HepG2 (cell line): ENCODE data around the gene VWA7. TPM values are rescaled to one million over a fixed set of nuclear protein-coding genes. Genes with fewer than 3 reads are reported as not detected.

Experiments
- ATAC-seq: fragments of 200-7000 bp; cut with Tn5 transposase; 3 replicates; pipeline ENCODE4 v1.9.1; 2020; ENCODE audit warnings: mild to moderate bottlenecking, moderate library complexity
- BruUV-seq: library from RNA; stranded (reverse); fragments of 400-500 nt; replicated peaks from 2 replicates; lab custom pipeline; 2021; lab: Mats Ljungman, UMichigan
- CTCF ChIA-PET: fragments of 300-600 bp; formaldehyde crosslinking; extraction: SDS; loops from one replicate; lab custom pipeline; 2021; ENCODE audit warnings: low total read pairs, inconsistent platforms, low intra/inter-chr PET ratio; lab: Yijun Ruan, JAX
- POLR2A ChIA-PET: fragments of 350-600 bp; sonication (Branson Sonifier 250); formaldehyde crosslinking; loops from one replicate; lab custom pipeline; 2020; ENCODE audit warnings: antibody characterized with exemption, inconsistent platforms; lab: Yijun Ruan, JAX
- DNase-seq: peaks from one replicate; pipeline ENCODE4 v3.0.0-alpha.2; 2015; ENCODE audit warnings: low spot score
- FAIRE-seq: peaks from 3 replicates; lab custom pipeline; 2011; peaks lifted over from hg19 to GRCh38; lab: Jason Lieb, UNC
- H2AFZ ChIP-seq: one replicate; pipeline ENCODE4 v1.6.1; 2011; ENCODE audit warnings: low read length, inconsistent platforms
- H3K27ac ChIP-seq: fragments of 300-600 bp; 3 replicates; pipeline ENCODE4 v1.8.0; 2011; ENCODE audit warnings: mixed run types, mild to moderate bottlenecking, mixed read lengths, low read length, inconsistent platforms; ENCODE audit not compliant: insufficient read depth; ENCODE audit errors: extremely low read length
- H3K27me3 ChIP-seq, 2 experiments: fragments of 200-600 bp in 1 of 2; 2 replicates in 1 of 2; 3 replicates in 1 of 2; pipeline versions ENCODE4 v1.6.0 to v1.8.0; 2011; ENCODE audit warnings: low read length in 2 of 2, mild to moderate bottlenecking in 2 of 2, moderate library complexity in 2 of 2, inconsistent platforms in 1 of 2; ENCODE audit not compliant: insufficient read depth in 2 of 2, control insufficient read depth in 1 of 2
- H3K36me3 ChIP-seq, 2 experiments: fragments of 200-600 bp in 1 of 2; replicated peaks in 1 of 2; 2 replicates in 1 of 2; 3 replicates in 1 of 2; pipeline versions ENCODE4 v1.5.1 to v1.8.0; 2011; ENCODE audit warnings: low read length in 2 of 2, inconsistent platforms in 1 of 2; ENCODE audit not compliant: insufficient read depth in 2 of 2, control insufficient read depth in 1 of 2
- H3K4me1 ChIP-seq: 2 replicates; pipeline ENCODE4 v1.5.1; 2012; ENCODE audit warnings: low read length, inconsistent platforms; ENCODE audit not compliant: insufficient read depth
- H3K4me2 ChIP-seq: 2 replicates; pipeline ENCODE4 v1.6.0; 2011; ENCODE audit warnings: low read depth, low read length, inconsistent platforms
- H3K4me3 ChIP-seq, 3 experiments: fragments of 200-600 bp in 1 of 3; sonication (generic), shearing (Covaris generic) in 1 of 3; replicated peaks in 1 of 3; 2 replicates each; pipeline ENCODE4 v1.5.1; 2011 to 2016; ENCODE audit warnings: low read length in 3 of 3, inconsistent platforms in 2 of 3, low read depth in 2 of 3, mild to moderate bottlenecking in 2 of 3, control low read depth in 1 of 3, mixed read lengths in 1 of 3; ENCODE audit not compliant: insufficient read depth in 1 of 3
- H3K79me2 ChIP-seq: one replicate; pipeline ENCODE4 v1.6.1; 2011; ENCODE audit warnings: low read length, inconsistent platforms; ENCODE audit not compliant: insufficient read depth
- H3K9ac ChIP-seq: 2 replicates; pipeline ENCODE4 v1.6.0; 2011; ENCODE audit warnings: mild to moderate bottlenecking, low read depth, low read length, inconsistent platforms; ENCODE audit not compliant: insufficient read depth
- H3K9me3 ChIP-seq: 2 replicates; pipeline ENCODE4 v1.5.1; 2012; ENCODE audit warnings: mild to moderate bottlenecking, low read length
- H4K20me1 ChIP-seq: 2 replicates; pipeline ENCODE4 v1.6.0; 2011; ENCODE audit warnings: inconsistent platforms, mild to moderate bottlenecking, low read length, moderate library complexity; ENCODE audit not compliant: insufficient read depth
- EZH2 ChIP-seq: conservative IDR thresholded peaks from 2 replicates; pipeline ENCODE4 v1.6.1; 2012; ENCODE audit warnings: mild to moderate bottlenecking, low read depth, low read length, moderate library complexity
- GLI4 ChIP-seq: sonication (generic); formaldehyde crosslinking; IDR thresholded peaks from 2 replicates; pipeline ENCODE4 v1.5.1; 2020; ENCODE audit warnings: missing genetic modification reagents, mild to moderate bottlenecking, moderate library complexity, borderline replicate concordance
- NCOA1 ChIP-seq: sonication (generic); formaldehyde crosslinking; IDR thresholded peaks from 2 replicates; pipeline ENCODE4 v1.9.0; 2021; ENCODE audit warnings: missing genetic modification reagents
- SP140L ChIP-seq: sonication (generic); formaldehyde crosslinking; IDR thresholded peaks from 2 replicates; pipeline ENCODE4 v1.4.0; 2020; ENCODE audit warnings: missing genetic modification reagents, borderline replicate concordance
- ZNF569 ChIP-seq: sonication (generic); formaldehyde crosslinking; IDR thresholded peaks from 2 replicates; pipeline ENCODE4 v1.5.0; 2020; ENCODE audit warnings: mild to moderate bottlenecking, missing genetic modification reagents, moderate library complexity, borderline replicate concordance
- ZNF570 ChIP-seq: sonication (generic); formaldehyde crosslinking; IDR thresholded peaks from 2 replicates; pipeline ENCODE4 v1.4.0; 2020; ENCODE audit warnings: mild to moderate bottlenecking, missing genetic modification reagents, borderline replicate concordance
- ZNF619 ChIP-seq: sonication (generic); formaldehyde crosslinking; IDR thresholded peaks from 2 replicates; pipeline ENCODE4 v1.4.0; 2020; ENCODE audit warnings: mild to moderate bottlenecking, missing genetic modification reagents
- ZNF83 ChIP-seq: sonication (generic); formaldehyde crosslinking; IDR thresholded peaks from 2 replicates; pipeline ENCODE4 v1.4.0; 2020; ENCODE audit warnings: missing genetic modification reagents, mild to moderate bottlenecking, borderline replicate concordance
- WGBS: methylation state at CpG from one replicate; pipeline ENCODE4 v1.1.6; 2017; ENCODE audit warnings: low lambda C conversion rate; 5-methylcytosine and 5-hydroxymethylcytosine counted together
- in situ Hi-C: cut with HindIII; loops from 2 replicates; pipeline ENCODE4 v1.10.0; 2017; ENCODE audit warnings: low pct_unique_long_range_greater_than_20kb; ENCODE audit not compliant: extremely low pct_ligation_motif_present
- intact Hi-C: fragments of 100-400 bp; cut with micrococcal nuclease; formaldehyde crosslinking; loops from one replicate; pipeline ENCODE4 v1.10.0; 2022; ENCODE audit not compliant: unreplicated experiment
- polyA plus RNA-seq, 8 experiments: library from polyadenylated mRNA; depleted of rRNA in 3 of 8; stranded (reverse) in 7 of 8; unstranded in 1 of 8; fragments of >200 nt; fragmentation: Illumina TruSeq in 4 of 8; extraction: Trizol in 4 of 8; gene quantifications; 2 replicates each; pipeline versions ENCODE4 v1.2.1 to v1.2.3, GENCODE V29; 2011 to 2016; ENCODE audit warnings: low read depth in 4 of 8, missing spikeins in 1 of 8, mixed read lengths in 1 of 8; ENCODE audit not compliant: insufficient read depth in 1 of 8
- total RNA-seq, 5 experiments: library from RNA; depleted of rRNA; stranded (reverse); fragments of >200 nt; fragmentation: Illumina TruSeq; extraction: Trizol; gene quantifications; 2 replicates each; pipeline ENCODE4 v1.2.3, GENCODE V29; 2016; ENCODE audit warnings: low read depth in 1 of 5
- TF ChIP-seq, protein P1 (sequence below): sonication (generic); formaldehyde crosslinking; IDR thresholded peaks from 2 replicates; pipeline ENCODE4 v1.5.0; 2020; ENCODE audit warnings: missing genetic modification reagents
- TF ChIP-seq, protein P2 (sequence below): sonication (generic); formaldehyde crosslinking; IDR thresholded peaks from 2 replicates; pipeline ENCODE4 v1.8.0; 2022; ENCODE audit warnings: mild to moderate bottlenecking, missing genetic modification reagents; ENCODE audit not compliant: insufficient replicate concordance
- TF ChIP-seq, protein P3 (sequence below): sonication (generic); formaldehyde crosslinking; IDR thresholded peaks from 2 replicates; pipeline ENCODE4 v1.8.1; 2023; ENCODE audit warnings: mild to moderate bottlenecking, inconsistent platforms, moderate library complexity, missing genetic modification reagents, borderline replicate concordance

Gene VWA7
- total and polyA plus RNA-seq, 2 of the 13 experiments (the other 11 are each of a cell fraction or from before 2014, with no cell fraction given) = 0.86 to 3.3 TPM

GRCh38 chr6:31805939-31806469 is 28.9 kb upstream of the VWA7 start:
- H3K9me3 ChIP-seq = no peaks in the 10 kb centered on the region
- ChIA-PET CTCF (interaction anchor here (1.0 kb wide), 1 partner anchor 10 kb away, joined by 3 read pairs; the partner anchor contains the start of gene VARS1), POLR2A (interaction anchor here (0.9 to 5.9 kb wide), 31 partner anchors 8 to 1166 kb away, joined by 3 to 107 read pairs (median 7); partner anchors contain the start of genes AIF1, BAG6, C6orf47 and CFB)
- no peaks in the 10 kb centered on the region for H4K20me1 ChIP-seq
- peaks cover 0 to 9% of the 10 kb centered on the region in 2 experiments; a peak in 3 of 5 replicates for H3K36me3 ChIP-seq
- H3K4me1 ChIP-seq = peaks cover 37% of the 10 kb centered on the region
- WGBS = 16% methylated on average over 7 of the region's 7 CpGs
- H3K79me2 ChIP-seq = peaks cover 11% of the 10 kb centered on the region
- TSS peak; percentile 87 for BruUV-seq
- H2AFZ ChIP-seq = no peak overlapping the region
- in situ Hi-C loops (no loop called here), intact Hi-C loops (loop anchor here (5.0 kb wide), 1 partner anchor 69 kb away; the partner anchor contains the start of gene CLIC1)
- ATAC-seq = peak; percentile 39
- H3K27ac ChIP-seq = peak overlapping the region; percentile 94
- no peak for FAIRE-seq
- DNase-seq = no peak
- peak overlapping the region; percentile 94 for H3K9ac ChIP-seq
- H3K27me3 ChIP-seq = no peaks in the 10 kb centered on the region
- H3K4me3 ChIP-seq = peak overlapping the region; percentile 82 to 90 (median 84)
- TF ChIP-seq EZH2 = no peak
- TF ChIP-seq SP140L (CRISPR knock-in tag) = 0 out of 2 replicates have a peak, but pooled peaks have one; percentile 29
- peak; percentile 34; the same call in 1 of the 2 replicates for TF ChIP-seq ZNF83 (CRISPR knock-in tag)
- TF ChIP-seq NCOA1 = no peak
- TF ChIP-seq ZNF569 (CRISPR knock-in tag) = 0 out of 2 replicates have a peak, but pooled peaks have one; percentile 7
- TF ChIP-seq, protein P1, sequence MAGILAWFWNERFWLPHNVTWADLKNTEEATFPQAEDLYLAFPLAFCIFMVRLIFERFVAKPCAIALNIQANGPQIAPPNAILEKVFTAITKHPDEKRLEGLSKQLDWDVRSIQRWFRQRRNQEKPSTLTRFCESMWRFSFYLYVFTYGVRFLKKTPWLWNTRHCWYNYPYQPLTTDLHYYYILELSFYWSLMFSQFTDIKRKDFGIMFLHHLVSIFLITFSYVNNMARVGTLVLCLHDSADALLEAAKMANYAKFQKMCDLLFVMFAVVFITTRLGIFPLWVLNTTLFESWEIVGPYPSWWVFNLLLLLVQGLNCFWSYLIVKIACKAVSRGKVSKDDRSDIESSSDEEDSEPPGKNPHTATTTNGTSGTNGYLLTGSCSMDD = no peak
- TF ChIP-seq, protein P2, sequence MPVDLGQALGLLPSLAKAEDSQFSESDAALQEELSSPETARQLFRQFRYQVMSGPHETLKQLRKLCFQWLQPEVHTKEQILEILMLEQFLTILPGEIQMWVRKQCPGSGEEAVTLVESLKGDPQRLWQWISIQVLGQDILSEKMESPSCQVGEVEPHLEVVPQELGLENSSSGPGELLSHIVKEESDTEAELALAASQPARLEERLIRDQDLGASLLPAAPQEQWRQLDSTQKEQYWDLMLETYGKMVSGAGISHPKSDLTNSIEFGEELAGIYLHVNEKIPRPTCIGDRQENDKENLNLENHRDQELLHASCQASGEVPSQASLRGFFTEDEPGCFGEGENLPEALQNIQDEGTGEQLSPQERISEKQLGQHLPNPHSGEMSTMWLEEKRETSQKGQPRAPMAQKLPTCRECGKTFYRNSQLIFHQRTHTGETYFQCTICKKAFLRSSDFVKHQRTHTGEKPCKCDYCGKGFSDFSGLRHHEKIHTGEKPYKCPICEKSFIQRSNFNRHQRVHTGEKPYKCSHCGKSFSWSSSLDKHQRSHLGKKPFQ (CRISPR knock-in tag) = peak; percentile 76
- no peak for TF ChIP-seq GLI4
- no peak for TF ChIP-seq ZNF570 (CRISPR knock-in tag)
- TF ChIP-seq, protein P3, sequence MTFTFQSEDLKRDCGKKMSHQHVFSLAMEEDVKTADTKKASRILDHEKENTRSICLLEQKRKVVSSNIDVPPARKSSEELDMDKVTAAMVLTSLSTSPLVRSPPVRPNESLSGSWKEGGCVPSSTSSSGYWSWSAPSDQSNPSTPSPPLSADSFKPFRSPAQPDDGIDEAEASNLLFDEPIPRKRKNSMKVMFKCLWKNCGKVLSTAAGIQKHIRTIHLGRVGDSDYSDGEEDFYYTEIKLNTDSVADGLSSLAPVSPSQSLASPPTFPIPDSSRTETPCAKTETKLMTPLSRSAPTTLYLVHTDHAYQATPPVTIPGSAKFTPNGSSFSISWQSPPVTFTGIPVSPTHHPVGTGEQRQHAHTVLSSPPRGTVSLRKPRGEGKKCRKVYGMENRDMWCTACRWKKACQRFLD = no peak
- 0 out of 2 replicates have a peak, but pooled peaks have one; percentile 24 for TF ChIP-seq ZNF619 (CRISPR knock-in tag)
- H3K4me2 ChIP-seq = peak overlapping the region; percentile 83
